WERI-Rb-1 (cell line): ENCODE data around the gene UBA6.

Experiments
- DNase-seq: peaks from one replicate; pipeline ENCODE4 v3.0.0-alpha.2; 2020
- H3K27ac ChIP-seq: fragments of 250-450 bp; sonication (Bioruptor Pico); 2 replicates; pipeline ENCODE4 v1.5.1; 2020; ENCODE audit warnings: mild to moderate bottlenecking, moderate library complexity
- H3K27me3 ChIP-seq: fragments of 250-450 bp; sonication (Bioruptor Pico); 2 replicates; pipeline ENCODE4 v1.5.1; 2021; ENCODE audit warnings: mild to moderate bottlenecking, low read depth, moderate library complexity; ENCODE audit not compliant: insufficient read depth, severe bottlenecking
- H3K36me3 ChIP-seq: fragments of 250-450 bp; sonication (Bioruptor Pico); 2 replicates; pipeline ENCODE4 v1.5.1; 2020; ENCODE audit warnings: mild to moderate bottlenecking, moderate library complexity
- H3K4me3 ChIP-seq: 2 replicates; pipeline ENCODE4 v1.5.1; 2011; ENCODE audit warnings: low read depth, mild to moderate bottlenecking, control low read depth, low read length
- H3K9me3 ChIP-seq: fragments of 250-450 bp; sonication (Bioruptor Pico); 2 replicates; pipeline ENCODE4 v1.5.1; 2021; ENCODE audit warnings: mild to moderate bottlenecking, moderate library complexity; ENCODE audit not compliant: severe bottlenecking
- CTCF ChIP-seq: IDR thresholded peaks from 2 replicates; pipeline ENCODE4 v1.5.1; 2011; ENCODE audit warnings: low read depth, mild to moderate bottlenecking, control low read depth, inconsistent platforms, low read length

The UBA6 gene

GRCh38 chr4:67581208-67581857, 119.6 kb downstream of the UBA6 start:
- no peak overlapping the region for H3K27ac ChIP-seq
- no peaks in the 10 kb centered on the region for H3K36me3 ChIP-seq
- no peak overlapping the region for H3K4me3 ChIP-seq

GRCh38 chr4:67580577-67580976, 120.4 kb downstream of the UBA6 start:
- no peaks in the 10 kb centered on the region for H3K9me3 ChIP-seq
- no peaks in the 10 kb centered on the region for H3K27me3 ChIP-seq
- no peak overlapping the region for H3K27ac ChIP-seq
- DNase-seq: no peak
- H3K4me3 ChIP-seq: no peak overlapping the region
- TF ChIP-seq CTCF: no peak
- no peaks in the 10 kb centered on the region for H3K36me3 ChIP-seq

More at GRCh38 chr4:67581208-67581857, 119.6 kb downstream of the UBA6 start:
- H3K9me3 ChIP-seq: no peaks in the 10 kb centered on the region
- no peak for TF ChIP-seq CTCF
- H3K27me3 ChIP-seq: no peaks in the 10 kb centered on the region
- DNase-seq: no peak

- no peak for DNase-seq
- Histone ChIP-seq H3K27me3 (no peaks in the 10 kb centered on the region), H3K4me3 (no peak overlapping the region), H3K36me3 (no peaks in the 10 kb centered on the region), H3K27ac (no peak overlapping the region), H3K9me3 (no peaks in the 10 kb centered on the region)
- no peak for TF ChIP-seq CTCF
Measured at GRCh38 chr4:67576538-67576937, 124.4 kb downstream of the UBA6 start.

GRCh38 chr4:67576059-67576466, 124.9 kb downstream of the UBA6 start:
- H3K36me3 ChIP-seq: no peaks in the 10 kb centered on the region
- no peak for DNase-seq
- H3K9me3 ChIP-seq: no peaks in the 10 kb centered on the region
- no peak overlapping the region for H3K27ac ChIP-seq
- no peak for TF ChIP-seq CTCF
- H3K27me3 ChIP-seq: no peaks in the 10 kb centered on the region
- H3K4me3 ChIP-seq: no peak overlapping the region

GRCh38 chr4:67575232-67576058, 125.5 kb downstream of the UBA6 start:
- no peak for DNase-seq
- no peaks in the 10 kb centered on the region for H3K27me3 ChIP-seq
- H3K36me3 ChIP-seq: no peaks in the 10 kb centered on the region
- H3K4me3 ChIP-seq: no peak overlapping the region
- TF ChIP-seq CTCF: no peak
- H3K27ac ChIP-seq: no peak overlapping the region
- H3K9me3 ChIP-seq: no peaks in the 10 kb centered on the region

- H3K27me3 ChIP-seq: no peaks in the 10 kb centered on the region
- H3K36me3 ChIP-seq: no peaks in the 10 kb centered on the region
- no peak overlapping the region for H3K27ac ChIP-seq
- no peak for TF ChIP-seq CTCF
- H3K4me3 ChIP-seq: no peak overlapping the region
- no peaks in the 10 kb centered on the region for H3K9me3 ChIP-seq
- DNase-seq: no peak
Measured at GRCh38 chr4:67573193-67573592, 127.8 kb downstream of the UBA6 start.
